Measurements from ENCODE around the gene RNF212B. TPM values are rescaled to one million over a fixed set of nuclear protein-coding genes. Genes with fewer than 3 reads are reported as not detected.

Gene RNF212B
- total and polyA plus RNA-seq, 2 of the 13 experiments (the other 11 are each of a cell fraction or from before 2014, with no cell fraction given) = 0.05 TPM; not detected in 1

- TF ChIP-seq PLSCR1 (CRISPR knock-in tag; IDR thresholded peaks at IDR 0.05; ENCODE audit: borderline replicate concordance) (no peak), KLF13 (CRISPR knock-in tag; IDR thresholded peaks at IDR 0.05) (no peak; the same call in 1 of the 2 replicates), MBNL3 (CRISPR knock-in tag; conservative IDR thresholded peaks at IDR 0.05) (0 out of 2 replicates have a peak, but pooled peaks have one; percentile 80), ATF6 (CRISPR knock-in tag; conservative IDR thresholded peaks at IDR 0.05) (peak; percentile 75; the same call in 1 of the 2 replicates), NR1H2 (CRISPR knock-in tag; IDR thresholded peaks at IDR 0.05; ENCODE audit: borderline replicate concordance, low read depth) (peak; percentile 97; the same call in 1 of the 2 replicates), JUNB (CRISPR knock-in tag; IDR thresholded peaks at IDR 0.05; ENCODE audit: borderline replicate concordance) (no peak), ZNF574 (CRISPR knock-in tag; IDR thresholded peaks at IDR 0.05) (no peak), ZNF605 (CRISPR knock-in tag; IDR thresholded peaks at IDR 0.05) (peak; percentile 81), NR2F1 (CRISPR knock-in tag; IDR thresholded peaks at IDR 0.05) (no peak), ISX (CRISPR knock-in tag; conservative IDR thresholded peaks at IDR 0.05) (peak; percentile 98), HOXA9 (CRISPR knock-in tag; IDR thresholded peaks at IDR 0.05; ENCODE audit: borderline replicate concordance) (no peak), RFX3 (CRISPR knock-in tag; IDR thresholded peaks at IDR 0.05) (peak; percentile 55), PAF1 (CRISPR knock-in tag; IDR thresholded peaks at IDR 0.05) (no peak), SOX6 (IDR thresholded peaks at IDR 0.05) (no peak), SOX6 (CRISPR knock-in tag; IDR thresholded peaks at IDR 0.05) (peak; percentile 66), SMC3 (IDR thresholded peaks at IDR 0.05; ENCODE audit: low read length) (no peak), ZFP82 (CRISPR knock-in tag; IDR thresholded peaks at IDR 0.05; ENCODE audit: borderline replicate concordance) (no peak)
- TF ChIP-seq, protein P1, sequence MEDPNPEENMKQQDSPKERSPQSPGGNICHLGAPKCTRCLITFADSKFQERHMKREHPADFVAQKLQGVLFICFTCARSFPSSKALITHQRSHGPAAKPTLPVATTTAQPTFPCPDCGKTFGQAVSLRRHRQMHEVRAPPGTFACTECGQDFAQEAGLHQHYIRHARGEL (CRISPR knock-in tag; IDR thresholded peaks at IDR 0.05) = peak; percentile 93
- TF ChIP-seq, protein P2, sequence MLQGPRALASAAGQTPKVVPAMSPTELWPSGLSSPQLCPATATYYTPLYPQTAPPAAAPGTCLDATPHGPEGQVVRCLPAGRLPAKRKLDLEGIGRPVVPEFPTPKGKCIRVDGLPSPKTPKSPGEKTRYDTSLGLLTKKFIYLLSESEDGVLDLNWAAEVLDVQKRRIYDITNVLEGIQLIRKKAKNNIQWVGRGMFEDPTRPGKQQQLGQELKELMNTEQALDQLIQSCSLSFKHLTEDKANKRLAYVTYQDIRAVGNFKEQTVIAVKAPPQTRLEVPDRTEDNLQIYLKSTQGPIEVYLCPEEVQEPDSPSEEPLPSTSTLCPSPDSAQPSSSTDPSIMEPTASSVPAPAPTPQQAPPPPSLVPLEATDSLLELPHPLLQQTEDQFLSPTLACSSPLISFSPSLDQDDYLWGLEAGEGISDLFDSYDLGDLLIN (CRISPR knock-in tag; IDR thresholded peaks at IDR 0.05; ENCODE audit: borderline replicate concordance) = peak; percentile 49; the same call in 1 of the 2 replicates
- TF ChIP-seq, protein P3, sequence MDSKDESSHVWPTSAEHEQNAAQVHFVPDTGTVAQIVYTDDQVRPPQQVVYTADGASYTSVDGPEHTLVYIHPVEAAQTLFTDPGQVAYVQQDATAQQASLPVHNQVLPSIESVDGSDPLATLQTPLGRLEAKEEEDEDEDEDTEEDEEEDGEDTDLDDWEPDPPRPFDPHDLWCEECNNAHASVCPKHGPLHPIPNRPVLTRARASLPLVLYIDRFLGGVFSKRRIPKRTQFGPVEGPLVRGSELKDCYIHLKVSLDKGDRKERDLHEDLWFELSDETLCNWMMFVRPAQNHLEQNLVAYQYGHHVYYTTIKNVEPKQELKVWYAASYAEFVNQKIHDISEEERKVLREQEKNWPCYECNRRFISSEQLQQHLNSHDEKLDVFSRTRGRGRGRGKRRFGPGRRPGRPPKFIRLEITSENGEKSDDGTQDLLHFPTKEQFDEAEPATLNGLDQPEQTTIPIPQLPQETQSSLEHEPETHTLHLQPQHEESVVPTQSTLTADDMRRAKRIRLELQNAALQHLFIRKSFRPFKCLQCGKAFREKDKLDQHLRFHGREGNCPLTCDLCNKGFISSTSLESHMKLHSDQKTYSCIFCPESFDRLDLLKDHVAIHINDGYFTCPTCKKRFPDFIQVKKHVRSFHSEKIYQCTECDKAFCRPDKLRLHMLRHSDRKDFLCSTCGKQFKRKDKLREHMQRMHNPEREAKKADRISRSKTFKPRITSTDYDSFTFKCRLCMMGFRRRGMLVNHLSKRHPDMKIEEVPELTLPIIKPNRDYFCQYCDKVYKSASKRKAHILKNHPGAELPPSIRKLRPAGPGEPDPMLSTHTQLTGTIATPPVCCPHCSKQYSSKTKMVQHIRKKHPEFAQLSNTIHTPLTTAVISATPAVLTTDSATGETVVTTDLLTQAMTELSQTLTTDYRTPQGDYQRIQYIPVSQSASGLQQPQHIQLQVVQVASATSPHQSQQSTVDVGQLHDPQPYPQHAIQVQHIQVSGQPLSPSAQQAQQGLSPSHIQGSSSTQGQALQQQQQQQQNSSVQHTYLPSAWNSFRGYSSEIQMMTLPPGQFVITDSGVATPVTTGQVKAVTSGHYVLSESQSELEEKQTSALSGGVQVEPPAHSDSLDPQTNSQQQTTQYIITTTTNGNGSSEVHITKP (CRISPR knock-in tag; IDR thresholded peaks at IDR 0.05; ENCODE audit: low read depth) = no peak; the same call in 1 of the 2 replicates
Measured at GRCh38 chr14:23301969-23302289, 64.2 kb downstream of the RNF212B start (continued).

Data from HepG2 (cell line).